ENCODE data around the gene FOXJ3.
A peak's percentile ranks its signal among the peaks of the same experiment; 100 is the strongest.

FOXJ3 gene

GRCh38 chr1:42334240-42335049 lies 590 bp downstream of the FOXJ3 start:
- DNase-seq (ENCODE audit: low read depth) = peak; percentile 7

- no peak for DNase-seq (ENCODE audit: low read depth)
Observed at GRCh38 chr1:42333662-42334239, 1.3 kb downstream of the FOXJ3 start.

- DNase-seq (ENCODE audit: low read depth) = no peak
Observed at GRCh38 chr1:42332877-42333276, 2.2 kb downstream of the FOXJ3 start.

- no peak for DNase-seq (ENCODE audit: low read depth)
Observed at GRCh38 chr1:42330215-42330614, 4.8 kb downstream of the FOXJ3 start.

GRCh38 chr1:42328916-42329496 lies 6.0 kb downstream of the FOXJ3 start:
- no peak for DNase-seq (ENCODE audit: low read depth)

GRCh38 chr1:42328047-42328625 lies 6.9 kb downstream of the FOXJ3 start:
- DNase-seq (ENCODE audit: low read depth) = no peak

GRCh38 chr1:42325014-42325402 lies 10.0 kb downstream of the FOXJ3 start:
- no peak for DNase-seq (ENCODE audit: low read depth)

- DNase-seq (ENCODE audit: low read depth) = no peak
Observed at GRCh38 chr1:42324398-42325013, 10.5 kb downstream of the FOXJ3 start.

GRCh38 chr1:42323551-42323950 lies 11.5 kb downstream of the FOXJ3 start:
- no peak for DNase-seq (ENCODE audit: low read depth)

- no peak for DNase-seq (ENCODE audit: low read depth)
Observed at GRCh38 chr1:42322577-42322976, 12.5 kb downstream of the FOXJ3 start.

GRCh38 chr1:42321731-42322130 lies 13.3 kb downstream of the FOXJ3 start:
- no peak for DNase-seq (ENCODE audit: low read depth)

GRCh38 chr1:42320708-42321107 lies 14.3 kb downstream of the FOXJ3 start:
- no peak for DNase-seq (ENCODE audit: low read depth)

GRCh38 chr1:42319871-42320484 lies 15.1 kb downstream of the FOXJ3 start:
- no peak for DNase-seq (ENCODE audit: low read depth)

- no peak for DNase-seq (ENCODE audit: low read depth)
Observed at GRCh38 chr1:42319128-42319851, 15.7 kb downstream of the FOXJ3 start.

- no peak for DNase-seq (ENCODE audit: low read depth)
Observed at GRCh38 chr1:42318601-42319000, 16.4 kb downstream of the FOXJ3 start.

GRCh38 chr1:42317308-42317707 lies 17.7 kb downstream of the FOXJ3 start:
- no peak for DNase-seq (ENCODE audit: low read depth)

GRCh38 chr1:42316292-42316691 lies 18.7 kb downstream of the FOXJ3 start:
- no peak for DNase-seq (ENCODE audit: low read depth)

GRCh38 chr1:42315500-42315899 lies 19.5 kb downstream of the FOXJ3 start:
- DNase-seq (ENCODE audit: low read depth) = no peak

GRCh38 chr1:42313970-42314369 lies 21.1 kb downstream of the FOXJ3 start:
- no peak for DNase-seq (ENCODE audit: low read depth)

- no peak for DNase-seq (ENCODE audit: low read depth)
Observed at GRCh38 chr1:42312576-42313212, 22.3 kb downstream of the FOXJ3 start.

- DNase-seq (ENCODE audit: low read depth) = no peak
Observed at GRCh38 chr1:42311897-42312296, 23.1 kb downstream of the FOXJ3 start.

All from stimulated activated CD8-positive, alpha-beta memory T cell treated with anti-CD3 and anti-CD28 coated beads, Interleukin-4, amount 100 ng/mL, for 24 hours (primary cell).